Left ventricle myocardium superior (tissue), 1 donor: Measurements from ENCODE around the gene CTCF. TPM values are rescaled to one million over a fixed set of nuclear protein-coding genes. Genes with fewer than 3 reads are reported as not detected.

ENCODE experiments used
- ATAC-seq: fragments of 200-7000 bp; cut with Tn5 transposase; one replicate; pipeline ENCODE4 v1.9.1; 2020; ENCODE audit warnings: mild to moderate bottlenecking, moderate library complexity
- DNase-seq: peaks from one replicate; pipeline ENCODE4 v3.0.0-alpha.2; 2020
- intact Hi-C: fragments of 100-400 bp; cut with micrococcal nuclease; formaldehyde crosslinking; loops from one replicate; pipeline ENCODE4 v1.11.0; 2022
- total RNA-seq: library from RNA; stranded (reverse); fragmentation: NEBNext Ultra II Directional; extraction: Animal tissue kit (Norgen Biotek cat#: 25700); gene quantifications from one replicate; pipeline ENCODE4 v1.2.1, GENCODE V29; 2021
- donor health status: DM: no; HTN: yes; CAD: no; lungs with severe emphysema.

The CTCF gene
- total RNA-seq, 1 donor from 2014 or later = 32.8 TPM

DNA sequence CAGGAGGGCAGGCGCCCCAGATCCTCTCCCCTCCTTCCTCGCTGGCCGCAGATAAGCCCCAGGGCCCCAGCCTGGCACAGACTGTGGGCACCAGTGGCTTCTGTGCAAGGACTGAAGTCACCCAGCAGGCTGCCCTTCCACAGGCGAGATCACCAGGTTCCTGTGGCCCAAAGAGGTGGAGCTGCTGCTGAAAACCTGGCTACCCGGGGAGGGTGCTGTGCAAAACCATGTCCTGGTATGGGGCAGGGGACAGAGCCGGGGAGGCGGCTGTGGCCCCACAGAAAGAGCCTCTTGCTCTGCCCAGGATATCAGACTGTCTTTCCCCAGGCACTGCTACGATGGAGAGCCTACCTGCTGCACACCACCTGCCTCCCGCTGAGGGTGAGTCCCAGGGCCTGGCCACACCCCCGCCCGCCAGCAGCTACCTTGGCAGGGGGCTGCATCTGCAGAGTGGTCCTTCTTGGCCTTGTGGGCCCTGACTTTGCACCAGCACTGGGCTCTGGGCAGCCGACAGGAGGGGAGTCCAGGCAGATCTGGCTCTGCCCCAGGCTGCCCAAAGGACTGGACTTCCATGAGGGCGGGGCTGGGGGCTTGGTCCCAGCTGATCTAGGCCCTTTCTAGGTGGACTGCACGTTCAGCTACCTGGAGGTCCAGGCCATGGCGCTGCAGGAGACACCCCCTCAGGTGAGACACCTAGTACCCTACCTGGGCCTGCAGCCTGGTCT, 83.2 kb downstream of the CTCF start:
- DNase-seq (no peak), ATAC-seq (no peak)
- intact Hi-C loops = no loop called here

DNA sequence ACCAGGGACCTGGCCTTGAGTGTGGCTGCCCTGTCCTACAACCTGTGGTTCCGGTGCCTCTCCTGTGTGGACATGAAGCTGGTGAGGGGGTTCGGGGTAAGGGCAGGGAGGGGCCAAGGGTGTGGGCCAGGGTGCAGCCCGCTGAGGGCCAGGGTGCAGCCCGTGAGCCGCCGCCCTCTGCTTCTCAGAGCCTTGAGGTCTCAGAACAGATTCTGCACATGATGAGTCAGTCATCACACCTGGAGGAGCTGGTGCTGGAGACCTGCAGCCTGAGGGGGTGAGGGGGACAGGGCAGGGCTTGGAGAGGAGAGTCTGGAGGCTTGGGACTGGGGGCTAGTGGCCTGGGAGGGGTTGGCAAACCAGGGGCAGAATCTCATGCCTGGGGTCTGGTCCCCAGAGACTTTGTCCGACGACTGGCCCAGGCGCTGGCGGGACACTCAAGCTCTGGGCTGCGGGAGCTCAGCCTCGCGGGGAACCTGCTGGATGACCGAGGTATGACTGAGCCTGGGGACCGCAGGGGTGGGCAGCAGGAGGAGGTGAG, 84.9 kb downstream of the CTCF start:
- DNase-seq (no peak), ATAC-seq (no peak)
- intact Hi-C loops = no loop called here

DNA sequence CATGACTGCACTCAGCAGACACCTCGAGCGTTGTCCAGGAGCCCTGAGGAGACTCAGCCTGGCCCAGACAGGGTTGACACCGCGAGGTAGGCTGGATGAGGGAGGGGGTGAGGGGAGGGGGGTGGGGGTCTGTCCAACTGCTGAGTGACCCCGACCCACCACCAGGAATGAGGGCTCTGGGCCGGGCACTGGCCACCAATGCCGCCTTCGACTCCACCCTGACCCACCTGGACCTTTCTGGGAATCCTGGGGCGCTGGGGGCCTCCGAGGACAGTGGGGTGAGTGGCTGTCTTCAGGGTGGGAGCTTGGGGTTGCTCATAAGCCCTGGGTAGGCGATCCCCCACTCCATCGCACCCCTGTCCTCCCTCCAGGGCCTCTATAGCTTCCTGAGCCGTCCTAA, 85.4 kb downstream of the CTCF start:
- DNase-seq = no peak
- intact Hi-C loops = no loop called here
- ATAC-seq = no peak

DNA sequence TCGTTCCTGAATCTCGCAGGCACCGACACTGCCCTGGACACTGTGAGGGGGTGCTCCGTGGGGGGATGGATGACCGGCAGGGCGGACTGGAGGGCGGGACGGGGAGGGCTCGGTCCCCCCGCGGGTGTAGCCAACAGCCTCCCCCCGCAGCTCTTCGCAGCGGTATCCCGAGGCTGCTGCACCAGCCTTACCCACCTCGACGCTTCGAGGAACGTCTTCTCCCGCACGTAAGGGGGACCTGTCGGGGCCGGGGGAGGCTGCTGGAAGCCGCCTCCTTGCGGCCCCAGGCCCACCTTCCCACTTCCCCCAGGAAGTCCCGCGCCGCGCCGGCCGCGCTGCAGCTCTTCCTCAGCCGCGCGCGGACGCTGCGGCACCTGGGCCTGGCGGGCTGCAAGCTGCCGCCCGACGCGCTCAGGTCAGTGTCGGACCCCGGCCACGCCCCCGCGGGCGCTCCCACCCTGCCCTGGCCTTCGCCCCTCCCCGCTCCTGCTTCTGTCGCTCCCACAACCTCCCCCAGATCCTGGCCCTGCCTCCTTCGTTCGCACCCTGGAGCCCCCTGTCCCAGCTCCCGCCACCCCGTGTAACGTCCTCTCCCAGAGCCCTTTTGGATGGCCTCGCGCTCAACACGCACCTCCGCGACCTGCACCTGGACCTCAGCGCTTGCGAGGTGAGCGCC, 85.9 kb downstream of the CTCF start:
- ATAC-seq (no peak), DNase-seq (no peak)
- intact Hi-C loops = no loop called here

DNA sequence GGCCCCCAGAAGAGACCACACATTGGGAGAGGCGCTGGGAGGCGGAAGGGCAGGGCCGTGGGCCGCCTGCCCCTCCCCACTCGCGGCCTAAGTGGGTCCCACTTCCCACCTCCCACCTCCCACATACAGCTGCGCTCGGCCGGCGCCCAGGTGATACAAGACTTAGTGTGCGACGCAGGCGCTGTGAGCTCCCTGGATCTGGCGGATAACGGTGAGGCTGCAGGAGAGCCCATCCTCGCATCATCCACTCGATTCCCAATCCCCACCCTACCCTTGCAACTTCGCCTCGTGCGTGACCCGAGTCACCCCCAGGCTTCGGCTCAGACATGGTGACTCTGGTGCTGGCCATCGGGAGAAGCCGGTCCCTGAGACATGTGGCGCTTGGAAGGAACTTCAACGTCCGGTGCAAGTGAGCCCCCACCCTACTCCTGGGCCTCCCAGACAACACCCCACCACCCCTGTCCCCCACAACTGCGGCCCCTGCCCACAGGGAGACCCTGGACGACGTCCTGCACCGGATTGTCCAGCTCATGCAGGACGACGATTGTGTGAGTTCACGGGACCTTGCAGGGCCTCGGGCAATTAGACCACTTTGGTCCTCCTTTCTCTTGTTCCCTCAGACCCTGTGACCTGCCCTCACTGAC, 86.6 kb downstream of the CTCF start:
- DNase-seq = no peak
- no peak for ATAC-seq
- intact Hi-C loops = no loop called here

DNA sequence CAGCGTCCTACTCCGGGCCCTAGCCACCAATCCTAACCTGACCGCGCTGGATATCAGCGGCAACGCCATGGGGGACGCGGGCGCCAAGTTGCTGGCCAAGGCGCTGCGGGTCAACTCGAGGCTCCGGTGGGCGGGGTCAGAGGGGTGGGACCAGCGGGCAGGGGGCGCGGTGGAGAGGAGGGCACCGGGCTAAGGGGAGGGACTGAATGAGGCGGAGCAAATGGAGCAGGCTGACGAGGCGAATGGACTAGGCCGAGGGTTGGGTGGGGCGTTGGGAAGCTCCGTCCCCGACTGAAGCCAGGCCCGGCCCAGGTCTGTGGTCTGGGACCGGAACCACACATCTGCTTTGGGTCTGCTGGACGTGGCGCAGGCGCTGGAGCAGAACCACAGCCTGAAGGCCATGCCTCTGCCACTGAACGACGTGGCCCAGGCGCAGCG, 87.2 kb downstream of the CTCF start:
- intact Hi-C loops = no loop called here
- peak; percentile 50 for ATAC-seq

DNA sequence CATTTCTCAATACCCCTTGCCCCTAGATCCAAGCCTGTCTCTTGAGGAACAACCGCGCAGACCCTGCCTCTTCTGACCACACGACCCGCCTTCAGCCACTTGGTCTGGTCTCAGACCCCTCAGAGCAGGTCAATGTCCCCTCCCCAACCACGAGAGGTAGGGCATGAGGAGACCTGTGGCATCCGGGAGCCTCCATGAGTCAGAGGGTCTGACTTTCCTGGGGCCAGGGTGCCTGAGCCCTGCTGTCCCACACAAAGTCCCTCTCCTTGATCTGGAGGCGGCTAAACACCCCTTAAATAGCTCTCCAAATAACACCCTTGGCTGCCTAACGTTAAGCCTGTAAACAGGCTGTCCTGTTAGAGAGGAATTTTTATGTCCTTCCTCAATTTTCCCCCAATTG, 87.7 kb downstream of the CTCF start:
- intact Hi-C loops = no loop called here
- ATAC-seq = no peak
- no peak for DNase-seq

More for the DNA sequence above, 87.2 kb downstream of the CTCF start:
- peak; percentile 53 for DNase-seq

DNA sequence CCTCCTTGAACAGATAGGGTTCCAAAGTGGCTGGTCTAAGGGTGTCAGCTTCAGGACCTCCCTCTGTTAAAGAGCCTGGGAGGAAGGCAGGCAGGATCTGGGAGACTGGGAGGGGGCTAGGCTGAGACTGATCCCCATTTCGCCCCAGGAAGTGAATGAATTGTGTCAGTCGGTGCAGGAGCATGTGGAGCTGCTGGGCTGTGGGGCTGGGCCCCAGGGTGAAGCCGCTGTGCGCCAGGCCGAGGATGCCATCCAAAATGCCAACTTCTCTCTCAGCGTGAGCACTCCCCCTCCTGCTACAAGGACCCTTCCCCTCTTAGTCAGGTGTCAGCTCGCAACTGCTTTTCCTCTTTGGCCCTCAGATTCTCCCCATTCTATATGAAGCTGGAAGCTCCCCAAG, 88.7 kb downstream of the CTCF start:
- ATAC-seq (no peak), DNase-seq (no peak)
- intact Hi-C loops = no loop called here

DNA sequence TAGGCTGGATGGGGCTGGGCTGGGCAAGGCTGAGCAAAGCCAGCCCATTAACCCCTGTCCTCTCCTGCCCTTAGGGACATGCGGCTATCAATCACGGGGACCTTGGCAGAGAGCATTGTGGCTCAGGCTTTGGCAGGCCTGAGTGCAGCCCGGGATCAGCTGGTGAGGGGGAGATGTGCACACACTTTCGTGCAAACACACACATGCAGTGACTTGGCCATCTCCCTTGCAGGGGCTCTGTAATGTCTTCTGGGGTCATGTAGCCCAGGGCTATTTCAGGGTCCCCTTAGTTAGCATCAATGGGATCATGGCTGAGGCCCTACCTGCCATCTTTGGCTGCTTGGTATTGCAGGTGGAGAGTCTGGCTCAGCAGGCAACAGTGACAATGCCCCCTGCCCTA, 89.5 kb downstream of the CTCF start:
- ATAC-seq (no peak), DNase-seq (no peak)
- intact Hi-C loops = no loop called here

DNA sequence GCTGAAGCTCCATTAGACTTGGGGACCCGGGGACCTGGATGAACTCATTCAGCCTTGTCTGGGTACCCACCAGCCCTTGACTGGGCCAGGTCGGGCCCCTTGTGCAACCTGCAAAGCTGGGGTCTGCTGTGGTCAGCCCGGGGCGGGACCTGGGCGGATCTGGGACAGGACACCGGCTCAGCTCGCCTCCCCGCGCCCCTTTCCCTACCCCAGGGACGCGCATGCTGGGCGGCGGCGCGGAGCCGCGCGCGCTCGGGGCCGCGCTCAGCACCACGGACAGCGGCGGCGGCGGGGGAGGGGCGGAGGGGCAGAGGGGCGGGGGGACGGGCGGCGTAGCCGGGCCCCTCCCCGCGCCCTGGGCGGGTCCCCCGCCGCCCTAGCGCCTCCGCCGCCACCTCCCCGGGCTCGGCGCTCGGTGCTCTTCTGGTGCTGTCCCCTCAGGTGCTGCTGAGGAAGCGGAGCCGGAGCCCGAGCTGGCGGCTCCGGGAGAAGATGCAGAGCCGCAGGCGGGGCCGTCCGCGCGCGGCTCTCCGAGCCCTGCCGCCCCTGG, 90.3 kb downstream of the CTCF start:
- ATAC-seq = peak; percentile 26
- intact Hi-C loops = no loop called here
- no peak for DNase-seq

DNA sequence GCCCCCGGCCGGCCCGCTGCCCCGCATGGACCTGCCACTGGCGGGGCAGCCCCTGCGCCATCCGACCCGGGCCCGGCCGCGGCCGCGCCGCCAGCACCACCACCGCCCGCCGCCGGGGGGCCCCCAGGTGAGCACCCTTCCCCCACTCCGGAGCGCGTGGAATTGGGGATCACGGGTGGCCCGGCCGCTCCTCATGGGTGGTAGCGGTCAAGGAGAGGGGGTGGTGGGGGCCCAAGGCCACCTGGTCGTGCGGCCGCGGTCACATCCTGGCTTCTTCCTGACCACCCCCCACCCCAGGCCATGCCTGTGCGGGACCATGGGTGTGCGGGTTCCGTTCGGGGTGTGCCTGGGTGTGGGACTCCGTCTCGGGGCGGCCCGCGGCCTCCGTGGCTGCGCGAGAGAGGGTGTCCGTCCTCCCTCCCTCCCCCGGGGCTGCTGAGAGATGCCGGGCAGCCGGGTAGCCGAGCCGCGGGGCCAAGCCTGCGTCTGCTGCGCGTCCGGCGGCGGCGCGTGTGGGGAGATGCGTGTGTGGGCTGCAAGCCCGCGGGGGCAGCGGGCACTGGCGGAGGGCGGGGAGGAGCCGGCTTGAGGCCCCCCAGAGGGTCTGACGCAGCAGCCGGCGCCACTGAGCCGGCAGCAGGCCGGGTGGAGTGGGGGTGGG, 90.9 kb downstream of the CTCF start:
- intact Hi-C loops = no loop called here
- no peak for ATAC-seq
- DNase-seq = no peak

DNA sequence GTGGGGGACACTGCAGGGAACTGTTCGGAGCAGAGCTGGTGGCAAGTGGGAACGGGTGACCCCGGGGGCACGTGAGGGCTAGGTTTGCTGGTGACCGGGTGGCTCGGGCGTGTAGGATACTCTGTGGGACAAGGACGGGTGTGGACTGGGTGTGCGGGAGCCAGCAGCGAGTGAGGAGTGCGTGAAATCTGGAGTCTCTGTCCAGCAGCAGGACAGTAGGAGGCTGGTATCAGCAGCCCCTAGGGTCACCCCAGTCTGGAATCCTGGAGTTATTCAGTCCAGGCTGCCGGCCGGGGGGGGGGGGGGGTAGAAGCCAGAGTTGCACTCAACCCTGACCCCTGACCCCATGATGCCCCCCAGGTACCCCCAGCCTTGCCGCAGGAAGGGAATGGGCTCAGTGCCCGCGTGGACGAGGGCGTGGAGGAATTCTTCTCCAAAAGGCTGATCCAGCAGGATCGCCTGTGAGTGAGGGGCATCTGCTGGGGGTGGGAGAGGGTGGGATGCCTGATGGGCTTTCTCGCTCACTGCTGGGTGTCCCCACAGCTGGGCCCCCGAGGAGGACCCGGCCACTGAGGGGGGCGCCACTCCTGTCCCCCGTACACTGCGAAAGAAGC, 91.6 kb downstream of the CTCF start:
- DNase-seq (no peak), ATAC-seq (no peak)
- intact Hi-C loops = no loop called here

DNA sequence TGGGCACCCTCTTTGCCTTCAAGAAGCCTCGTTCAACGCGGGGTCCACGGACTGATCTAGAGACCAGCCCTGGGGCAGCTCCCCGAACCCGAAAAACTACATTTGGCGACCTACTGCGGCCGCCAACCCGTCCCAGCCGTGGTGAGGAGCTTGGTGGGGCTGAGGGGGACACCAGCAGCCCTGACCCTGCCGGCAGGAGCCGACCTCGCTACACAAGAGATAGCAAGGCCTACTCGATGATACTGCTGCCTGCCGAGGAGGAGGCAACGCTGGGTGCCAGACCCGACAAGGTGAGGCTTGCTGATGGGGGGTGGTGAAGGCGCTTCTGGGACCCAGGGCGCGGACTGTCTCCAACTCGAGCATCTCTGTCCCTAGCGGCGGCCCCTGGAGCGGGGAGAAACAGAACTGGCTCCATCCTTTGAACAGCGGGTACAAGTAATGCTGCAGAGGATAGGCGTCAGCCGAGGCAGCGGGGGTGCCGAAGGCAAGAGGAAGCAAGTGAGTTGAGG, 92.1 kb downstream of the CTCF start:
- DNase-seq (no peak), ATAC-seq (no peak)
- intact Hi-C loops = no loop called here

DNA sequence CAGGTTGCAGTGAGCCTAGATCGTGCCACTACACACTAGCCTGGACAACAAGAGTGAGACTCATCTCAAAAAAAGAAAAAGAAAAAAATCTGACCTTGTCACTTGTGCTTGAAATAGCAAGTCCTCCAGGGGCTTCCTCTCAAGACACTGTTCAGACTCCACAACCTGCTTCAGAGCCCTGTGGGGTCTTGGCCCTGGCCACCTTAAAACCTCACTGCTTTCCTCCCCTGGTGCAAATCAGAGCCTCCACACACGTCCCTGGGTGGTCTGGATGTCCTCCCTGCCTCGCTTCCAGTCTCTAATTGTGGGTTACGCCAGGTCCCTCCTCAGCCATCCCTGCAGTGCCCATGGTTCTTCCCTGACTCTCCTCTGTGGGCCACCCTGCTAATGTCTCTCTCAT, 93.0 kb downstream of the CTCF start:
- DNase-seq (no peak), ATAC-seq (no peak)
- intact Hi-C loops = no loop called here

DNA sequence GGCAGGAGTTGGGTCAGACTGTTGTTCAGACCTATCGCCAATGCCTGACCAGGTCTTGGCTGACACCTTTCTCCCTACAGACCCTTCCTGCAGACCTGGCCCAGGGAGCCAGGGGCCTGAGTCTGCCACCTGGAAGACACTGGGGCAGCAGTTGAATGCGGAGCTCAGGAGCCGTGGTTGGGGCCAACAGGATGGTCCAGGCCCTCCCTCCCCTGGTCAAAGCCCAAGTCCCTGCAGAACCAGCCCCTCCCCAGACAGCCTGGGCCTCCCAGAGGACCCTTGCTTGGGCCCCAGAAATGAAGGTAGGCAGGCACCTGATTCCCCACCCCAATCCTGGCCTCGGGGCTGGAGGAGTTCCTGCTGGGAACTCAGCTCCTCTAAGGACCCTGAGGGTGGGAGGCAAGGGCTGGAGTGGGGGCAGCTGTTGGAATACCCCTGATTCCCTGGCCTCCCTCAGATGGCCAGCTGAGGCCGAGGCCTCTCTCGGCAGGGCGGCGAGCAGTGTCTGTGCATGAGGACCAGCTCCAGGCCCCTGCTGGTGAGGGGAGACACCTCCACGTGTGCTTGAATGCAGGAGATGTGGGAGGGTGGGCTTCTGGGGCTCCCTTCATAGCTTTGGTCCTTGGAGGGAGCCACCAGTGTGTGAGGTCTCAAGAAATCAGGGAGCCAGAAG, 94.2 kb downstream of the CTCF start:
- ATAC-seq (no peak), DNase-seq (no peak)
- intact Hi-C loops = no loop called here

DNA sequence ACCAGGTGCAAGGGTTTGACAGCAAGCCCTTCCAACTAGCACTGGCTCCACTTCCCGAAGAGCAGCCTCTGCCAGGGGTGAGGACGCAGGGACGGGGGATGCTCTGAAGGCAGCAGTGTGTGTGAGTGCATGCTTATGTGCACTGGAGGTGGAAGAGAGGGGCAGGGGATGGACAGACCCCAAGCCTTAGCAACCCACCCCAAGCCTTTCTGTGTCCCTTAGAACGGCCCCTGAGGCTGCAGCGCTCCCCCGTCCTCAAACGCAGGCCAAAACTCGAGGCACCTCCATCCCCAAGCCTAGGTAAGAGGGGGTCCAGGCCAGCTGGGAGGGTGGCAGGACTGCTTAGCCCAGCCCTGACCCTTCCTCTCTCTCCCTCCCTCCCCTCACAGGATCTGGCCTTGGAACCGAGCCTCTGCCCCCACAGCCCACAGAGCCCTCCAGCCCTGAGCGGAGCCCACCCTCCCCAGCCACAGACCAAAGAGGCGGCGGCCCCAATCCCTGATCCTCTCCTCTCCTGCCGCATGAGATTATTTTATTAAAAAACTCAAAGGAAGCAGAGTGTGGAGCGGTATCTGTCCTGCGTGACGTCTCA, 94.8 kb downstream of the CTCF start:
- ATAC-seq = no peak
- DNase-seq = no peak
- intact Hi-C loops = no loop called here

DNA sequence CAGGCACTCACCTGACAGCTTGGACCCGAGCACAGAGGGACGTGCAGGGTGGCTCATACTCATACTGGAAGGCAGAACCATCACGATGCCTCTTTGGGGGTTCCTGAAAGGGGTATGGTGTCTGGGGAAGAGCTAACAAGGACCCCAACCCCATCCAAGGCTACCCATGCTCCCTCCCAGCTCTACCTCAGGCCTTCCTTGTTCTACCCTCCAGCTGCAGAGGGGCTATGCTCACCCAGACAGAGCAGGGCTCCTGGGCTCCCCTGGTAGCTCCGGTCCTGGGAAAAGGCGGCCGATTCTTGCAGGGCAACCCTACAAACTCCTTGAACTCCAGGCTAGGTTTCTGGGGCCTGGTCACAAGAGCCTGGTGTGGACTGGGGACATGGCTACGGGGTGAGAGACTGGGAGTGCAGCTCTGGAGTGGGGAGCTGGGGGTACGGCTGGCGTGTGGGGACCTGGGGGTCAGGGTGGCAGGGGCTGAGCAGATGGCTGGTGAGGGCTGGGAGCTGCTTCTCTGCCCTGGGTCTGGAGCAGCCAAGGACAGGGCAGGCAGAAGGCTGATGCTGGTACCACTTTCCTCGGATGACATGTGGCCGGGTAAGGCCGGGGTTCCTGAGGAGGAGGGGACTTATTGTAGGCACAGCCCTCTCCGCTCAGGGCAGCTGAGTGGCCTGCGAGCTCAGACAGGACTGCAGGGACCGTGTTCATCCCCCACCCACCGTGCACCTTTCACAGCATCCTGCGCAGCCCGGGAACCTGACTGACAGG, 95.6 kb downstream of the CTCF start:
- ATAC-seq (no peak), DNase-seq (no peak)
- intact Hi-C loops = no loop called here
